Body of pancreas (tissue), 4 donors: Measurements from ENCODE around the gene DHRS1.

Experiments
- CTCF ChIP-seq, 7 experiments: fragments of 450-650 bp in 4 of 7; fragments of 200-600 bp in 3 of 7; sonication (generic) in 3 of 7; IDR thresholded peaks; one replicate each; pipeline ENCODE4 v1.5.1; 2016 to 2019; ENCODE audit warnings: antibody characterized with exemption in 7 of 7
- POLR2A ChIP-seq, 3 donors: fragments of 450-650 bp; IDR thresholded peaks; one replicate each; pipeline ENCODE4 v1.6.1; 2016; ENCODE audit warnings: antibody characterized with exemption in 3 of 3, mild to moderate bottlenecking in 2 of 3

DNA sequence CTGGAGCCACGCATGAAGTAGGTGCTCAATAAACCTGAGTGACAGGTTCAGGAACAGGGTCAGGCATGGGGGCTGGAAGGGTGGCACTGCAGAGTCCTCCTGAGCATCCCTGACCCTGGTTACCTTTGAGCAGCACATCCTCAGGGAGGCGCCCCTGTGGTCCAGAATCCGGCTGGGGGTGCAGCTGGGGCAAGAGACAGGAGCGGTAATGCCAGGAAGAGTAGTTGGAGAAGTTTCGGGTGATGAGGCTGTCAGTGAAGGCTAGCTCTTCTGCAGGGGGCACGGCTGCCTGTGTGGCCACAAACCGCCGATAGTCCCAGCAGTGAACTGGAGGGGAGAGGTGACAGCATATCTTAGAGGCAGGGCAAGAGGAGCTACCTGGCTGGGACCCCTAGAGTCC lies 30.2 kb downstream of the DHRS1 start:
- TF ChIP-seq POLR2A (IDR thresholded peaks at IDR 0.05) (no peak), CTCF (IDR thresholded peaks at IDR 0.05) (no peak)
